GM18526 (cell line): ENCODE measurements around the gene AUTS2.

ENCODE experiments used
- POLR2A ChIP-seq: IDR thresholded peaks from 3 replicates; pipeline ENCODE4 v1.6.1; 2011; ENCODE audit not compliant: insufficient read length; ENCODE audit errors: extremely low read depth

AUTS2 gene

GRCh38 chr7:69610374-69611084 lies 12.3 kb downstream of the AUTS2 start:
- no peak for TF ChIP-seq POLR2A

DNA sequence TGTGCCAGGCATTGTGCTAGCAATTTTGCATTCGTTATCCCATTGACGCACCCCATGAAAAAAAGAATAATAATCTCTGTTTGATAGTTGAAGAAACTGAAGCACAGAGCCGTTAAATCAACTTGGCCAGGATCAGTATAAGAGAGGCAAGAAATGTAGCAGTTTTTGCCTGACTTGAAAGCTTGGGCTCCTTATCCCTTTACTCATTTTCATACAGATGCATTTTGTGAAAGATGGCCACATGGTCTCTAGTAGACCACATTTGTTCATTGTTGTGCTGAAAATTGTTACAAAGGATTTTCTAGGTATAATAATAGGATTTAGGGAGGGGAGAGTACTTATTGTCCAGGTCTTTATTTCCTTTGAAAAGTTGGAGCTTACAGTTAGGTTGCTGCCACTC lies 14.7 kb downstream of the AUTS2 start:
- TF ChIP-seq POLR2A: no peak

DNA sequence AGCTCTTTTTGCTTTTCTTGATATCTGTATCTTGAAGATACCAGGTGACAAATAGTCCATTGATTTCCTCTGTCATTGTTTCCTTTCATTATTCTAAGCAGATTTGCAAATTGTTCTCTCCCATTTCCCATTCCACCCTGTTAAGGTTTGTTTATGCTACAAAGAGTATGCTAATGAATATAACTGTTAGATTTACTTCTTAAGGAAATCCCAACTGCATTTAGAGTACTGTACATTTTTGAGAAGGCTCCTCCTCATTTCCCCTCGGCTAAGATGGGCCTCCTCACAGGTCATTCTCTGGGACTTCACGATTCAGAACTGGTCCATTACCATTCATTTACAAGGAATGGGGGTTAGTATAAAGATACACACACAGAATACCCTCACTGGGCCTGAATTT lies 15.6 kb downstream of the AUTS2 start:
- no peak for TF ChIP-seq POLR2A

DNA sequence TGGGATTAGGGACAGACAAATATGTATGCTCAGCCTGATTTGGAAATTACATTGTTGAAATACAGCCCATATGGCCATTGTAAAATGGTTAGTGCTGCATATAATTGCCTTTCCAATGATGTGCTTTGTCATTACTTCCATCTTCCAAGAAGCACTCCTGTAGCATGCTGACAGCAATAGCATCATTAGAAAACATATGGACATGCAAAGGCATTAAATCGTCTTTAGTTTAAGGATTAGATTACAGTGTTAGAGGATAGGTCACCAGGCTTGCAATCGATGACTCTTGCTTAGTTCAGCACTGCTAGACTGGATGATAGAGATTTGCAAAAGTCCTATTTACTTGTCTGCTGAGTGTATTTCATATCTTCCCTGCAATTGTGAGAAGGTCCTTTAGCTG lies 17.4 kb downstream of the AUTS2 start:
- TF ChIP-seq POLR2A: no peak

- TF ChIP-seq POLR2A: no peak
Observed at GRCh38 chr7:69617364-69617763, 19.1 kb downstream of the AUTS2 start.

- TF ChIP-seq POLR2A: no peak
Observed at GRCh38 chr7:69619054-69619453, 20.8 kb downstream of the AUTS2 start.

- no peak for TF ChIP-seq POLR2A
Observed at GRCh38 chr7:69619635-69620034, 21.4 kb downstream of the AUTS2 start.

- TF ChIP-seq POLR2A: no peak
Observed at GRCh38 chr7:69620063-69620462, 21.8 kb downstream of the AUTS2 start.

DNA sequence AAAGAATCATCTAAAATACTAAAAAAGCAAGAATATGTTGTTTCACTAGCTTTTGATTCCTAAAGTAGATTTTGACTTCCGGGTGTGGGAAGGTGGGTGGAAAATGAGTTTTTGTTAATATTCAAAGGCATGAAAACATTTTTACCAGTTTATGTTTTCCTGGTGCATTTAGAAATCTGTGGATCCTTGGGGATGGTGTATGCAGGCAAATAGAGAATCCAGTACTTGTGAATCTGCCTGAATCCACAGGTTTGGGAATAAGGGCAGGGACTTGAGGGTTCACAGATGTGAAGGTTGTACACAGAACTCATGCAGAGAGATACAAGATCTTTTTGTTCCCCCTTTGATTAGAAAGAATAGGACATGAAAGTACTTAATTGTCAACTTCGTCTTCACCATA lies 22.4 kb downstream of the AUTS2 start:
- TF ChIP-seq POLR2A: no peak

DNA sequence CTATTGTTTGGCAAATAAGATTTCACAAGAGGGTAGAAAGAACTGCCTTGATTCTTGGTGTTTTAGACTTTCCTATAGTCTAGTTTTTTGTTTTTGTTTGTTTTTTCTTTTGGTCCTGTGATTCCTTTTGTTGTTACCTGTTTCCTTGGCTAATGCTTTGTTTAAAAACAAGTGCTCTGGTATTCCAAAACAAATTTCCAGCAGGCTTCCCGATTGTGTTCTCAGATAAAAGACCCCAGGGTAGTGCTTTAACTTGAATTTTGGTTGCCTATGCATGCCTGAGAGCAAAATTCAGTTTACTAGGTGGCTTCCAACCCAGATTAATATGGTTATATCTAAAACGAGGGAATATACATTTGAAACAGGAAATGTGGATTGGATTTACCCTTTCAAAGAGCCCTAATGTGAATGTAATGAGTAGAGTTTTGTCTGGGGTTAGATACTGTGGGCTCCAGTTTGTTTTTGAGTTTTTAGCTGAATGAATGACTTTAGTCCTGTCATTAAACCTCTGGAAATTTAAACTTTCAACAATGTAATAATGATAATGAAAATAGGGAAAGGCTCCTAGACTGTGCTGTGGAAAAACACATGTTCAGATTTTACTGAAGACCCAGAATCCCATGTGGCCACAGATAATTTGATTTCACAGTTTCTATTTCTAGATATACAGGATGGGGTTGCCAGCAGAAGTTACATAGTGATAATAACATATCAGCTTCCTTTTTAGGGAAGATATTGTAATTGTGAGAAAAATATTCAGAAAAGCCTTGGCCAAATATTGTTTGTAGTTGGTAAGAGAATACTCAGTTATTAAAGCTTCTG lies 23.9 kb downstream of the AUTS2 start:
- no peak for TF ChIP-seq POLR2A

DNA sequence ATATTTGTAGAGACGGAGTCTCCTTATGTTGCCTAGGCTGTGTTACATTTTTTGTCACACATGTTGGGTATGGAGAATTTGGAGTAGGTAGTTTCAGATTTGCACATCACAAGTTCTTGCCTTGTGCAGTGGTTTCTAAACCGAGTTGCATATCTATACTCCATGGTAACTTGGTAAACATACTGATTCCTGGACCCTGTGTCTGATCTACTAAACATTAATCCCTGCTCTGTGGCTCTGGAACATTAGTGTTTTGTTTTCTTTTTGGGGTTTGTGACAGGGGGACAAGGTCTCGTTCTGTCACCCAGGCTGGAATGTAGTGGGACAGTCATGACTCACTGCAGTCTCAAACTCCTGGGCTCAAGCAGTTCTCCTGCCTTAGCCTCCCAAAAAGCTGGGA lies 24.7 kb downstream of the AUTS2 start:
- TF ChIP-seq POLR2A: no peak

DNA sequence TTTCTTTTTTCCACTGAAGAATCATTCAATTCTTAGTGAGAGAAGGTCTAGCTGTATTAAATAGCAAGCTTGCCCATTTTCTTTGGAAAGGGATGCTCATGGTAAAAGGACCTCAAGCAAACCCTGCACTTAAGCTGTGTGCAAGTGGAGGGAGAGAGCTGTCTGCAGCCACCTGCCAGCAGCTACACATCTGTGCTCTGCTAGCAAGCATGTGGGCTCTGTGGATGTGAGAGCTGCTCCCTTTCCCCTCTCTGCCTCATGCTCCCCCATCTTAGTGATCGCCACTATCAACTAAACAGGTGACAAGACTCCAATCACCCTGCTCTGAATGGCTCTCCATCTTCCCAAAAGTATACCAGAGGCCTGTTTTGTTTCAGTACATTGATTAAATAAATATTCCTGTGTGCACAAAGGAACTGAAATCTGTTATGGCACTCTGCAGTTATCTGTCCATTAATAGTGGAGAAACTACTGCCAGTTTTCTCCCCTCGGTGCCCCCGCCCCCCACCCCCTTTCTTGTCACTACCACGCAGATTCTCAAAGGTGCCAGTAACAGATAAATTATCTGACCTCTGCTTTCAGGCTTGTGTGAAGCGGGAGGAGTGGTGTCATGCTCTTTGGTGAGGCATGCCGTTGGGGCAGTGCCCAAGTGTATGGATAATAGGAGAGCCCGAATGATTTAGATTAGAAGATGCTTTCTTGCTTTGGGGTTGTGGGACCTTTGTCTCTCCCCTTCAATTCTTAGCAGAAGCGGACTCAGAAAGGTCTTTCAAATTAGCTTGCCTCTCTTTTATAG lies 26.4 kb downstream of the AUTS2 start:
- TF ChIP-seq POLR2A: no peak

- TF ChIP-seq POLR2A: no peak
Observed at GRCh38 chr7:69625238-69625637, 27.0 kb downstream of the AUTS2 start.

- no peak for TF ChIP-seq POLR2A
Observed at GRCh38 chr7:69625798-69626197, 27.5 kb downstream of the AUTS2 start.

DNA sequence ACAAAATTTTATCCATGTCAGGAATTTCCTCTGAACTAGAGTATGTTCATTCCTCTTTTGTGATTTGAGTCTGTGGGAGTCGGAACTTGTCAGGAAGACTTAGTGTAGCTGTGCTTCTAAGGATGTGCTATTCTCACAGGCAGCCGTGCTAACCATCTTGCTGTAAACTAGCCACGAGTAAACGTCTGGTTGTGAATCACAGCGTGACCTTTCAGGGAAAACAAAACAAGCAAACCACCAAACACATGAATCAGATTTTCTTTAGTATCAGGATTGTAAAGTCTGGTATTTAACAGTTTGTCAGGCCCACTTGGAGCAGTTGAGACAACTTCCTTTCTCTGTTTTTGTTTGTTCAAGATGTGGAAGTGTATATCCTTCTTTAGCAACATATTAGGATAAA lies 32.0 kb downstream of the AUTS2 start:
- no peak for TF ChIP-seq POLR2A

- no peak for TF ChIP-seq POLR2A
Observed at GRCh38 chr7:69631131-69631530, 32.9 kb downstream of the AUTS2 start.
